A673 (cell line): ENCODE measurements around the gene OLFM1.

Experiments used
- EZH2 ChIP-seq: fragments of 200-600 bp; sonication (generic); IDR thresholded peaks from 2 replicates; pipeline ENCODE4 v1.6.1; 2017; ENCODE audit warnings: borderline replicate concordance, low read depth, mild to moderate bottlenecking, mixed read lengths, antibody characterized with exemption, low read length; ENCODE audit not compliant: poor library complexity, severe bottlenecking
- TF ChIP-seq, protein P1 (sequence below): fragments of 300-800, 200-600 bp; sonication (generic); conservative IDR thresholded peaks from 2 replicates; pipeline ENCODE4 v1.5.1; 2017; ENCODE audit warnings: low read depth, mild to moderate bottlenecking, antibody characterized with exemption, low read length, moderate library complexity, mixed read lengths

DNA sequence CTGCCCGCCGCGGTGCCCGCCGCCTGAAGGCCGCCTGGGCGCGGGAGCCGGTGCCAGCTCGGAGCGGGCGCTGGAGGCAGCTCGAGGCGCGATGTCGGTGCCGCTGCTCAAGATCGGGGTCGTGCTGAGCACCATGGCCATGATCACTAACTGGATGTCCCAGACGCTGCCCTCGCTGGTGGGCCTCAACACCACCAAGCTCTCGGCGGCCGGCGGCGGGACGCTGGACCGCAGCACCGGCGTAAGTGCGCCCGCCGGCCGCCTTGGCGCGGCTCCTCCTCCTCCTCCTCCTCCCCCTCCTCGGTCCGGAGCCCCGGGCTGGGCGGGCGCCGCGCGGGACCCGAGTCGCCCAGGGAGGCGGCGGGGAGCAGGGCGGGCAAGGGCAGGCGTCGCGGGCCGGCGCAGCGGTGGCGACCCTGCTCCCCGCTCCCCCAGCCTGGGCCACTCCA lies 455 bp downstream of the OLFM1 start:
- TF ChIP-seq, protein P1, sequence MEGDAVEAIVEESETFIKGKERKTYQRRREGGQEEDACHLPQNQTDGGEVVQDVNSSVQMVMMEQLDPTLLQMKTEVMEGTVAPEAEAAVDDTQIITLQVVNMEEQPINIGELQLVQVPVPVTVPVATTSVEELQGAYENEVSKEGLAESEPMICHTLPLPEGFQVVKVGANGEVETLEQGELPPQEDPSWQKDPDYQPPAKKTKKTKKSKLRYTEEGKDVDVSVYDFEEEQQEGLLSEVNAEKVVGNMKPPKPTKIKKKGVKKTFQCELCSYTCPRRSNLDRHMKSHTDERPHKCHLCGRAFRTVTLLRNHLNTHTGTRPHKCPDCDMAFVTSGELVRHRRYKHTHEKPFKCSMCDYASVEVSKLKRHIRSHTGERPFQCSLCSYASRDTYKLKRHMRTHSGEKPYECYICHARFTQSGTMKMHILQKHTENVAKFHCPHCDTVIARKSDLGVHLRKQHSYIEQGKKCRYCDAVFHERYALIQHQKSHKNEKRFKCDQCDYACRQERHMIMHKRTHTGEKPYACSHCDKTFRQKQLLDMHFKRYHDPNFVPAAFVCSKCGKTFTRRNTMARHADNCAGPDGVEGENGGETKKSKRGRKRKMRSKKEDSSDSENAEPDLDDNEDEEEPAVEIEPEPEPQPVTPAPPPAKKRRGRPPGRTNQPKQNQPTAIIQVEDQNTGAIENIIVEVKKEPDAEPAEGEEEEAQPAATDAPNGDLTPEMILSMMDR = no peak
- TF ChIP-seq EZH2 = no peak
